A549 treated with CpdA at 1 μM for 4 hours (cell line): ENCODE results near the gene SYNGR1. TPM values are rescaled to one million over a fixed set of nuclear protein-coding genes. Genes with fewer than 3 reads are reported as not detected.

Source experiments
- total RNA-seq: library from RNA; stranded (reverse); fragments of 200-300 nt; extraction: Qiagen RNA extraction; gene quantifications from 5 replicates; pipeline ENCODE4 v1.2.3, GENCODE V29; 2022; ENCODE audit warnings: low read depth

SYNGR1 gene, protein sequence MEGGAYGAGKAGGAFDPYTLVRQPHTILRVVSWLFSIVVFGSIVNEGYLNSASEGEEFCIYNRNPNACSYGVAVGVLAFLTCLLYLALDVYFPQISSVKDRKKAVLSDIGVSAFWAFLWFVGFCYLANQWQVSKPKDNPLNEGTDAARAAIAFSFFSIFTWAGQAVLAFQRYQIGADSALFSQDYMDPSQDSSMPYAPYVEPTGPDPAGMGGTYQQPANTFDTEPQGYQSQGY
- total RNA-seq: 9.3 to 14.0 TPM (median 11.6 TPM) in 5 replicates

DNA sequence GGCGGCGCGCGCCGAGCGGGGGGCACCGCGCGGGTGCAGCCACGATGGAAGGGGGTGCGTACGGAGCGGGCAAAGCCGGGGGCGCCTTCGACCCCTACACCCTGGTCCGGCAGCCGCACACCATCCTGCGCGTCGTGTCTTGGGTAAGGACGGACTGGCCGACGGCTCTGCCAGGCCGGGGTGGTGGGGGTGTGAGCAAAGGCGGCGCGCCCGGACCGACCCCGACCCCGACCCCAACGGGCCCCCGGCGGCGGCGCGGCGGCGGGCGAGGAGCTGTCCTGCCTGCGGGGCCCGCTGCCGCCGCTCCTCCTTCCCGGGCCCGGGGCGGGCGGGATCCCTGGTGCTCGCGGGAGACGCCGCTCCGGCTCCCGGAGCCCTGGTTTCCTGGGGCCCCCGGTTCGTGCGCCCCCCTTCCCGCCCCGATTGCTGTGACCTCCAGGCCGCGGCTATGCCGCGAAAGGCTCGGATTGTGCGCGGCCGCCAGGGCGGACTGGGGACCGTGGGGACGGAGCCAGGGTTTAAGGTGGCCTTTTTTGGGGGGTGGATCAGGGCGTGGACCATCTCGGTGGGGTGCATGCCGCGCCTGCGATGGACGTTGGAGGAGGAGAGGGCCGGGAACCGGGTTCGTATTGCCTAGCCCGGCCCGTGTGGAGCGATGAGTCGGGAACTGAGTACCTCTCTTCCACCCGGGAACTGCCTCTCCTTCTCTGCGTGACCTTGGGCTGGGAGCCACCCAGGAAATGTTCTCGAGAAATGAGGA is at the start of gene SYNGR1:
SYNGR1 (plus strand) TSS at position 25 of the 760 bp plus-strand sequence; CDS start at position 45, 20 bp downstream.

GRCh38 chr22:39319284-39320022 is 30.3 kb upstream of the SYNGR1 start, which contains the start of gene RPL3:
Gene RPL3 (minus strand): TSS chr22:39319623. CDS start chr22:39319597, 26 bp downstream.

Other genes starting within 250 kb of the SYNGR1 start
- 0.79 to 1.5 TPM (median 1.2 TPM) in 5 replicates for gene CBX7, start 197.3 kb upstream of the SYNGR1 start, total RNA-seq
- 3.2 to 4.4 TPM (median 3.5 TPM) in 5 replicates for gene PDGFB, start 105.0 kb upstream of the SYNGR1 start, total RNA-seq
- gene RPL3, start 30.4 kb upstream of the SYNGR1 start, total RNA-seq: 1,713 to 2,502 TPM (median 1,803 TPM) in 5 replicates
- 9.3 to 12.5 TPM (median 10.4 TPM) in 5 replicates for gene TAB1, start 49.8 kb downstream of the SYNGR1 start, total RNA-seq
- 0.30 to 0.42 TPM (median 0.35 TPM) in 5 replicates for gene MGAT3, start 107.0 kb downstream of the SYNGR1 start, total RNA-seq
- 24.1 to 27.3 TPM (median 24.6 TPM) in 5 replicates for gene MIEF1, start 152.3 kb downstream of the SYNGR1 start, total RNA-seq
- 317 to 416 TPM (median 368 TPM) in 5 replicates for gene ATF4, start 170.6 kb downstream of the SYNGR1 start, total RNA-seq
- 82.7 to 118 TPM (median 103 TPM) in 5 replicates for gene RPS19BP1, start 182.8 kb downstream of the SYNGR1 start, total RNA-seq
- gene CACNA1I, start 220.8 kb downstream of the SYNGR1 start, total RNA-seq: 0.02 to 0.05 TPM (median 0.03 TPM) in 5 replicates